HuH-7.5 (cell line): Measurements from ENCODE around the gene TXNIP.

Experiments used
- DNase-seq: peaks from one replicate; pipeline ENCODE4 v3.0.0; 2011; ENCODE audit warnings: low spot score

Gene TXNIP

DNA sequence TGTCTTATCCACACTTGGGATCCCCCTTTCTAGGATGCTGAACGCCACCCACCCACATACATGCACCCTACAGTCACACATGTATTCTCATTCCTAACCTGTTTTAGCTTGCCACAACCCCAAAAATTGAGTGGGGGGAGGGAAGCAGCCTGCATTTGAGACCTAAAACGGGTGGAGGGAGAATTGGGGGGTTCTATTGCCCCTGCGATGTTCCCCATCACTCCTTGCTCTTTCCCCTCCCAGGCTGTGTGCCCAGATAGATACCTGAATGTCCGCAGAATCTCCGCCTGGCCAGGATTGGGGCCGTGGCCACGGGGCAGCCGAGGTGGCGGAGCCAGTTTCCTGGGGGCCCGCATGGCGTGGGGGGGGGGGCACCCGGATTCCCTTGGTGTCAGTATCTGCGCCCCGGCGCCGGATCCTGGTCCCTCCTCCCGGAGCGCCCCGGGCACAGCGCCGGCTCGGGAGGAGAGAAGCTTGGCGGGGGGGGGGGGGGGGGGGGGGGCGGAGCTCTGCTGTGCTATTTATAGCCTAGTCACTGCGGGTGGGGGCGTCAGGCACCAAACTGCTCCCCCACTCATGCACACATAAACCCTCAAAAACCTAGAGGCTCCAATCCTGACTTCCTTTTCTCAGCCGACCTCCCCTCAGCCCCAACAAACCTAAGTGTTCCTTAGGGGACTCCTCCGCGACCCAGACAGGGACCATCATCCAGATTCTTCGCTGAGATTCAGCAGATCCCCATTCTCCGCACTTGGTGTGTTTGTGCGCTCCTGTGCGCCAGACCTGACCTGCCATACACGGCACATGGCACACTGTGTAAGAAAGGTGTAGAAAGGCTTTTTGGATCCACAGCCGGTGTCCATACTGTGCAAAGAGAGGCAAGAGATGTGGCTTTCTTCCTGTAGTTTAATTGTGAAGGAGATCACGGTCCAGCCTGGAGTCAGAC, 33.9 kb downstream of the TXNIP start:
- no peak for DNase-seq

DNA sequence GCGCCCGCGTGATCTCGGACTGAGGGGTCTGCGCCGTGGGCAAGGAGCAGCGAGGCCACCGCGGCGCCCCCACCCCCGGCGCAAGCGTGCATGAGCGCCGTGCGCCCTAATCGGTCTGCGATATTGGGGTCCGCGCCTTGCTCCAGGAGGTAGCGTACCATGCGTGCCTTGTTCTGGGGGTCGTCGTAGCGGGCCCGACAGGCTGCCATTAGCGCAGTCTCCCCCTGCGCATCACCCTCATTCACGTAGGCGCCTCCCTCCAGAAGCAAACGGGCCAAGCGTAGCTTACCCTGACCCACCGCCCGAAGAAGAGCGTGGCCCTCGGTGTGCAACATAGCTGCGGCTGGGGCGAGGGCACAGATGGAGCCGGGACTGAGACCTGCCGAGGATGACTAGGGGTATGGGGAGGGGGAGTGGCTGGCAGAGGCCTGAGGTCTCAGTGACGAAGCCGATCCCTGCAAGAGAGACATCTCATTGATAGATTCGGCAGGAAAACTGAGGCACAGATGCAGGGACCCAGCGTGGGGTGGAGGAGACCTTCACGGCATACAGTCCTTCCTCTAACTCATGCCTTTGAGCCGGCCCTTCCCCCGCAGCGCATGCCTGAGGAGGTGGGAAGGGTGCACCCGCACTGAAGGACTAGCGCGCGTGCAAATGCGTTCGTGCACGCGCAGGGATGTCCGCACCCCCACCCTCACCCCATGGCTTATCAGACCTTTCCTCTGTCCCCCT, 34.8 kb downstream of the TXNIP start:
- peak; percentile 51 for DNase-seq

DNA sequence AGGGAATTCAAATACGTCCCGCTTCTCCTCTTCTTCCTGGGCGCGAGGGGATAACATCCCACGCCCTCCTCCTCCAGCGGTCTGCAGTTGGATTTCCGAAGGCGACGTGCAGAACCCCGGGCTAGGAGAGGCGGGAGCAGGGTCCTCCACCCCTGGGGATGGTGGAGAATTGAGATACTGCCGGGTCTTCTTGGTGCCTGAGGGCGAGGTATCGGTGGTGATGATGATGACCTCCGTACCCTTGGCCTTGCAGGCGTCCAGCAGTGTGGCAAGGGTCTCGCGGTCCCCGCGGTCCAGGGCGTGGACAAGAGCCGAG, 35.3 kb downstream of the TXNIP start:
- no peak for DNase-seq

DNA sequence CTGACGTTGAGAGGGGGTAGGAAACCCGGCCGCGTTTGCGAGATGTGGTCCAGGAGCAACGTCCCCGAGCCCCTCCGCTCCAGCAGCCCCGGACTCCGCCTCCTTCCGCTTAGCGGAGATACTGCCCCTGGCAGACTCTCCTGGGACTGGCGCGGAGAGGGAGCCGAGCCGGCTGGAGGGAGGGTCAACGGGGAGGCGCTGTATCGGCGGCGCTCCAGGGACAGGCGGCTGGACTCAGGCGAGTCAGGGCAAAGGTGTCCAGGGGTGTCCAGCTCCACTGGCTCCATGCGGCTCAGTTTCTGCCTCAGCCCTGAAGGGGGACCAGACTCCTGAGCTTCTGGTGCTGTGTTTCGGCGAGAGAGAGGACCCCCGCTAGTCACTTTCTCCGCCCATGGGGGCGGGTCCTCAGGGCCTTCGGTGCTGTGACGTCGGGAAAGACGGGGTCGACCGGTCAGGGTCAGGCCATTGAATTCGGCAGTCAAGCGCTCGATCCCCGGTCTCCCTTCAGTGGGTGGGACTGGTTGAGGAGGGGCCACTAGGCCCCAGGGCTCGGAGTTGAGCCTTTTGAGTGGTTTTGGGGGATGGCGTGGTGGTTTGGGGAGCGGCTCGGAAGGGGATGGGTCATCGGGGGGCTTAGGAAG, 35.8 kb downstream of the TXNIP start:
- peak; percentile 89 for DNase-seq

DNA sequence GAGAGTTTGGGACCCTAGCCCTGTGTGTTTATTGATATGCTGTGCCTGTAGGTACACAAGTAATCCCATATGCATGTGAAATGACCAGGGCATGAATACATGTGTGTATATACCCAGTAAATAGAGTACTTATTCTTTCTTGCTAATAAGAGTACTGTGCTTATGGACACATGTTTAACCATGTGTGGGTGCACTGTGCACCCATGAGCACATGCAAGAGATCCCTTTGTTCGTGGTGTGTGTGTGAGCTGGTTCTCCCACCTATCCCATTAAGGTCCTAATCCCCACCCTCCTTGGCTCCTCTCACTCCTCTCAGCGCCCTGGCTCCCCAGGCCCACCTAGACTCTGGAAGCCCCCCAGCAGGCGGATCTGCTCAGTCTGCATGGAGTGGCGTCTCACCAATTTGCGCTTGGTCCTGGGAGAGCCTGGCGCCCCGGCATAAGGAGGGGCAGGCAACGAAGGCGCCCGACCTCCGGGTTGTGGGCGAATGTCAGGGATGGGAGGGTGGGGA, 36.4 kb downstream of the TXNIP start:
- DNase-seq = no peak

DNA sequence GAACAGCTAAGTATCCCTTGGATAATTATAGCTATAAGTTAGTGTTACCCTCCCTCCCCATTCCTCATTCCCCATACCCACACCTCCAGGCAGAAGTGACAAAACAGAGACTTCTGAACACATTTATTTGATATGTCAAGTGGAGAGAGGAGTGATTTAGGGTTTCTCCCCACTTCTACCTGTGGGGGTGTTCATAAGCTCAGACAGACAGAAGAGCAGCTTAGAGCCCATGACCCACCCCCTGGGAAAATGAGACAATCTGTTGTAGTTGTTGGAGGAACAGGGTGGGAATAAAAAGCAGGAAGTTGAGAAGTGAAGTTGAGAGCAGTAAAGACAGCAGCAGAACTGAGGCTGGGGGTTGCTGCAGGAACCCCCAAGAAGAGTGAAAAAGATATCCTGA, 37.0 kb downstream of the TXNIP start:
- no peak for DNase-seq

DNA sequence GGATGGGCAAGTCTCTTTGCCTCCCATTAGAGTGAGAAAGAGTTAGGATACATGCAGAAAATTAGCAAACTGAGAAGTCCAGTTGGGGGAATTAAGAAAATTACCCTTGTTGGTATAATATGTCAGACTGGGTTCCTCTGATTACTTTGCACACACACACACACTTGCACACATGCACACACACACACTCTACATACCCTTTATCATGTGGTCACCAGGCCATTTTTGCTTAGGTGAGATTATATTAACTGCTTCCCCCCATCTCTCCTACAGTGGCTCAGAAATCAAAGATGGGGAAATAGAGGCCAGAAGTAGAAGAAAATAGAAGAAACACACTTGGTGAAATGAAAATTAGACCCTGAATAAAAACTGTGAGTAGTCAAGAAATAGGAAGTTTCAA, 37.6 kb downstream of the TXNIP start:
- no peak for DNase-seq

DNA sequence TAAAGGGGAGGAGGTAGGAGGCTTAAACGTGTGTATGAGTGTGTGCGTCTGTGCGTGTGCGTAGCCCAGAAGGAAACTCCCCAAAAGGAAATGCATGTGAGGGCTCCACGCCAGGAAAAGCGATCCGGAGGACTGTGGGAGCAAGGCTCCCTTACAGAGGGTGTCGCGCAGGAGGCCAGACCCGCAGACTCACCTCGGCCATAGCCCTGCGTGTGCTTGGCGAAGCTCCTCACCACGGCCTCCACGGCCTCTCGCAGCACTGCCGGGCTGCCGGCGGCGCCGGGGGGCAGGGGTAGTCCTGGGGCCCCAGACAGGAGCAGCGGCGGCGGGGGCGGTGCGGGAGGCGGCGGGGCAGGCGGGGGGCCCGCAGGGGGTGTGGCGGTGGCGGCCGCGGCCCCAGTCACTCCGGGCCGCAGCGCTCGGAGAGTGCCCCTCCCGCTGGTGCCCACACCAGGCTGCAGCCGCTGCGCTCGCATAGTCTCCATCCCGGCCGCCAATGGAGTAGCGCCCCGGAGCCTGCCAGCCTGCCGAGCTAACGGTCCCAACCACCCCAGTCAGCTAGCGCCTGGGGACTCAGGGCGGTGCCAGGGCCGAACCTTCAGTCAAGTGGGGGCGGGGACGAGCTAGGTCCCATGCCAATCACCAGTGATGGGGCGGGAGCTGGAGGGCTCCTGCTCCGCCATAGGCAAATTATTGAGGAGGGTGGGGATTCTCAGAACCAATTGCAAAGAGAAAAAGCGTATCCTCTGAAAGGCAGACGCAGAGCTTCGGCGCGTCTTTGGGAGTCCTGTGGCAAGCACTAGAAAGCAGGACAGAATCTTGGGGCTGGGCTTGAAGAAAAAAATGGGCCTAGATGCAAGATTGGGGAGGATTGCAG, 38.7 kb downstream of the TXNIP start, which contains the start of gene LIX1L:
Gene LIX1L, minus strand, starts transcription at position 575 of the 877 bp plus-strand sequence. Its CDS starts 90 bp downstream, at position 485.
- DNase-seq = peak; percentile 98

DNA sequence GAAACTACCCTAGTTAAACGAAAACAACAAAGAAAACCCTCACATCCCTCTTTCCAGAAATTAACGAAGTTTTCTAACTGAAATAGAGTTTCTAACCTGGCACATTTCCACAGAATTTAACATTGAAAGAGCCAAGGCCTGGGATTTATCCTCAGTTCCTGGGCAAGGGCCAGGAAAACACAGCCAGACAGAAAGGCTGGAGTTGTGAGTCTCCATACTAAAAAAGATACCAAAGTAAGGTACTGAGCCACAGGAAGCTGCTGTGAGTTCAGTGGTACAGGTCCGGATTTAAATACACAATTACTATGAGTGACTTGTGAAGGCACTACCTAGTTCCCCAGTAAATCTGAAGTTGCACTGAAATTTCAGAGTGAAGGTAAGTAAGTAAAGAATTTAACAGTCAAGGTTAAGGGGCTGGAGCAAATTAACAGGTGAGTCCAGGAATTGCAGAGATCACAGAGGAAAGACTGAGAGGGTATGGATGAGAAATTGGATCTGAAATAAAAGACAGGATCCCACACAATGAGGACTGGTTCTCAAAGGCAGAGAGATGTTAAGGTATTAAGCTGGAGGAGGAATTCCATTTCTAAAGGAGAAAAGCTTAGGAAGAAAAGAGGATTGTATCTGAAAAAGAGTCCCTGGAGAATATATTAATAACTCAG, 39.5 kb downstream of the TXNIP start:
- no peak for DNase-seq

DNA sequence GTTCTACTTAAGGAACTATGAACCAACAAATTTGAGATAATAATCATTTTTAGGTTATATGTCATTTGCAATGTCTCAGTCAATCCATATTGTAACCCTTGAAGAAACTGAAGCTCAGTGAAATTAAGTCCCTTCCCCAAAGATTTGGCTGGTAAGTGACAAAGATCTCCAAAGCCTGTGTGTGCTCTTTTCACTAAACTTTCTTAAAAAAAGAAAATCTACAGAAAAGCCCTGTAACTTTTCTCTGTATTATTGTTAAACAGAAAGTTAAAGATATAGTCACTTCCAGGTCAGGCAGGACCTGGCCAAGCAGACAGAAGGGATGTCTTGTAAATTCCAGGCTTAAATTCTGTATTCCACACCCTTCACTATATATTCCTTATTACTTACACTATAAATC, 40.0 kb downstream of the TXNIP start:
- DNase-seq = no peak

DNA sequence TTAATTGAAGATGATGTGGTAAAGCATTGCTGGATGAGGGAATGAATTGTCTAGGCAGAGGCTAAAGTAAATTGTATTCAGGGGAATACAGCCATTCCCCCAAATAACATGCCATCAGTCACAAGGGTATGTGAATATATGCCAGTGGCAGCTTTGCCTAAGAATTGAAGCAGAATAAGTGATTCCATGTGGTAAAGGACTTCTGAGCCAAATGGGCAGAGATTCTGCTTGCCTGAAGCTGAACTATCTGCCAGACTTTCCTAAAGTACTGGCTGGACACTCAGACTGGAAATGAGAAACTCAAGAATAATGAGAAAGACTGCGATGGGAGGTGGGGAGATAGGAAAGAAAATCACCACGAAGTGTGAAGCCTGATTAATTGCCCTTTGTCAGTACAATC, 40.9 kb downstream of the TXNIP start:
- no peak for DNase-seq

DNA sequence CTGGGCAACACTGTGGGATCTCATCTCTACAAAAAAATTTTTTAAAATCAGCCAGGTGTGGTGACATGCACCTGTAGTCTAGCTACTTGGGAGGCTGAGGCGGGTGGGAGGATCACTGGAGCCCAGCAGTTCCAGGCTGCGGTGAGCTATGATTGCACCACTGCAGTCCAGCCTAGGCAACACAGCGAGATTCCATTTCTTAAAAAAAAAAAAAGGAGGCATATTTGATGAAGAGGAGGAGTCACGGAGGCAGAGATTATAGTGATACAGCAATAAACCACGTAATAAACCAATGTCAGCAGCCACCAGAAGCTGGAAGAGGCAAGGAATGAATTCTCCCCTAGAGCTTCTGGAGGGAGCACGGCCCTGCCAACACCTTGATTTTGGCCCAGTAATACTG, 42.5 kb downstream of the TXNIP start:
- no peak for DNase-seq

DNA sequence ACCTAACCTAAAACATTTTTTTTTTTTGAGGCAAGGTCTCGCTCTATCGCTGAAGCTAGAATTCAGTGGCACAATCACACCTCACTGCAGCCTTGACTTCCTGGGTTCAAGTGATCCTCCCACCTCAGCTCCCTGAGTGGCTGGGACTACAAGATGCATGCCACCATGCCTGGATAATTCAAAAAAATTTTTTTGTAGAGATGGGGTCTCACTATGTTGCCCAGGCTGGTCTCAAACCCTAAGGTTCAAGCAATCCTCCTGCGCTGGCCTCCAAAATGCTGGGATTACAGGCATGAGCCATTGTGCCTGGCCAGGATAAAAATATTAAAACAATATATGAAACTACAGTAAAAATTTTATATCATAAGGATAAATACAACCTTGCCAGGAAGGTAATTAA, 43.5 kb downstream of the TXNIP start:
- no peak for DNase-seq

DNA sequence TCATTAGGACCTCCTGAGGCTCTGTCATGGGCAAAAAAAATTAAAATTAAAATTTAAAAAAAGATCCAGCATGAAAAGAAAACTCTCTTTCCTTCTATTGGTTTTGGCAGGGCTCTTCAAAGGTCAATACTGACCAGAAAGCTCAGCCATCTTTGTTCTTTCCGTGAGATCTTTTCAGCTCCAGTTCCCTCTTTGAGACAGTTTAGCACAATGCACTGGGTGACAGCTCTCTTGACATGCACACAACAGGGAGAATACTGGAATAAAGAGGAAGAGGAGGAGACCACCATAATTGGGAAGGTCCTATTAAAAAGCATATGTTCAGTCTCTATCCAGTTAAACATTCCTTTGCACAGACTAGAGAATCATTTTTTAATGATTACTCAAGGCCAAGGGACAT, 44.9 kb downstream of the TXNIP start:
- no peak for DNase-seq

DNA sequence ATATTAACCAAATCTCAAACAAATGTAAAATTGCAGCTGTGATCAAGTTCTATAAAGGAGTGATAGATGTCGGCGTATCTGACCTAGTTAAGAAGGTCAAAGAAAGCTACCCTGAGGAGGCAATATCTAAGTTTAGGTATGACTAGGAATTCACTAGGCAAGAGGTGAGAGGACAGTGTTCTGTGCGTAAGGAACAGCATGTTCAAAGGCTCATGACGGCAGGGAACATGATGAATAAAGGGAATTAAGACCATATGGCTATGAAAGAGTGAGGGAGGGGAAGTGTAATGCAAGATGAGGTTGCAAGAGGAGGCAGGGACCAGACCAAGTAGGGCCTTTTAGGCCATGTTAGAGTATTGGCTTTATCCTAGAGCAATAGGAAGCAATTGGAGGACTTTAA, 47.2 kb downstream of the TXNIP start:
- no peak for DNase-seq

DNA sequence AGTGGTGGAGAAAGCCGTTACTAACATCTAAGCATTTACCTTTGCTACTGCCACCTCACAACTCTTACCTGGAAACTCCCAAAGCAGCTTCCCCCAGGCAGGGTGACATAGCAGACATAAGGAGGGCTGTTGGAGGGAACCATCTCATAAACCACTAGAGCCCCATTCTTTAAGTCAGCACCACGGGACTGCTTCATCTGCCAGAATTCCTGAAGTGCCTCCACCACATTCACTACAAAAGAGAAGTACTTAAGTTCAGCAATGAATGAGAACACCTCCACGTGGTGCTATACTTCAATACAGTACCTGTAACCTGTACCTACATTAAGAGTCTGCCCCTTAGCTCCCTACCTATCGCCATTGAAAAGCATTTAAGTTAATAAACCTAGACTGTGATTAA, 48.8 kb downstream of the TXNIP start:
- DNase-seq = no peak

DNA sequence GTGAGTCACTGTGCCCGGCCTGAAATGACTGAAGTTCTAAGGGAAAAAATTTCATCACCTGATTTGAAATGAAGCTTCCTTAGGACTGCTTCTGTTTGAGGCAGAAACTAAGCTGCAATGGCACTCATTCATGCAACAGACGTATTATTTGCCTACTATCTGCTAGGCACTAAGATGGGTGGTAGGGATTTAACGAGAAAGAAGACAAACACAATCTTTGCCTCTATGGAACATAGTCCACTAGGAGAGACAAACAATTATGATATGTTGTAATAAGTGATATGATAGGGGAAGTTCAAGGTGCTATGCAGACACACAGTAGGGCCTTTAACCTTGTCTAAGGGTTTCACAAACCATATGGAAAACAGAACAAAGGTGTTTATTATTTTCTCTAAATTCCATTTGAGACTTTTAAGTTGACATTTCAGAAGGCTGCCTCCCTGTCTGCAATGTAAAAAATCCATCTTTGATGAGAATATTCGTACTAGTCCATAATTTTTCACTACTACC, 49.8 kb downstream of the TXNIP start:
- no peak for DNase-seq

DNA sequence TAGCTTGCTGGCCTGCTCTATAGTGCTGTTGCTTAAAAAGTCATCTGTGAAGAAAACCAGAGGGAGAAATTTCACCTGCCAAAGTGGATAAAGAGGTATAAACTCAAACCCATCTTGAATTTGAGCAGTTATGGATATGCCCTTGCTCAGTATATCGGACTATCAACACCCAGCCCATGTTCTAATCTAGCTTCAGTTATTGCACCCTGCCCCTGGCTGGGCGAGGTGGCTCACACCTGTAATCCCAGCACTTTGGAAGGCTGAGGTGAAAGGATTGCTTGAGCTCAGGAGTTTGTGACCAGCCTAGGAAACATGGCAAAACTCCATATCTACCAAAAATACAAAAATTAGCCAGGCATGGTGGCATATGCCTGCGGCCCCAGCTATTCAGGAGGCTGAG, 51.8 kb downstream of the TXNIP start:
- no peak for DNase-seq

DNA sequence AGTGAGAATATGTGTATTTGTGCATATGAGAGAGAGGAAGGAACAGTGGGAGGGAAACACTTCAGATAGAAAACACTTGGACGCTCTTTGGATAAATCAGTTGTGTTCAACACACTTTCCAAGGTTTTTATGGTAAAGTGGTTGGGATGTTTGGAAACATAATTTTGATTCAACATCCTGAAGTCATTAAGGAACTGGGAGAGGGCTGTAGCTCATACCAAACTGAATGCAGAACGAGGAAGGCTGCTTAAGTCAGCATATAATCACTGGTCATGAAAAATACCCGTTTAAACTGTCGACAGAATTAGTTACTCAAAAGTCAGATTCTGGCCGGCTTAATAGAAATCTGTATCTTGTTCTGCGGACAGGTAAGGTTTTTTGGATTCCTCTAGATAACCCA, 53.5 kb downstream of the TXNIP start:
- DNase-seq = no peak
